Neural cell (in vitro differentiated cells): ENCODE results near the gene ZNF121. TPM values are rescaled to one million over a fixed set of nuclear protein-coding genes. Genes with fewer than 3 reads are reported as not detected.
"Not testable (repeated sequence)": the region's sequence is repeated elsewhere in the genome, so short reads cannot be mapped to it uniquely, and the experiment has no call there.

ENCODE experiments used
- H2AFZ ChIP-seq: fragments of 200-600, 300-800 bp; sonication (generic), shearing (Covaris generic); 2 replicates; pipeline ENCODE4 v1.6.0; 2014; ENCODE audit warnings: low read depth, mild to moderate bottlenecking, antibody characterized with exemption, low read length, moderate library complexity
- H3F3A ChIP-seq: fragments of 200-600 bp; shearing (Covaris generic); 2 replicates; pipeline ENCODE4 v1.6.1; 2016; ENCODE audit warnings: mild to moderate bottlenecking, moderate library complexity, mixed read lengths, antibody characterized with exemption, low read length; ENCODE audit not compliant: insufficient read depth, poor library complexity, severe bottlenecking
- H3K27ac ChIP-seq: fragments of 200-600, 300-800 bp; sonication (generic), shearing (Covaris generic); 2 replicates; pipeline ENCODE4 v1.5.1; 2014; ENCODE audit warnings: mild to moderate bottlenecking, low read length, moderate library complexity
- H3K27me3 ChIP-seq: fragments of 300-800, 200-600 bp; sonication (generic), shearing (Covaris generic); 2 replicates; pipeline ENCODE4 v1.6.0; 2014; ENCODE audit warnings: mild to moderate bottlenecking, low read depth, low read length, moderate library complexity; ENCODE audit not compliant: insufficient read depth
- H3K36me3 ChIP-seq: fragments of 300-800, 200-600 bp; sonication (generic), shearing (Covaris generic); 2 replicates; pipeline ENCODE4 v1.5.1; 2014; ENCODE audit warnings: mild to moderate bottlenecking, antibody characterized with exemption, low read length, moderate library complexity; ENCODE audit not compliant: insufficient read depth
- H3K4me2 ChIP-seq: fragments of 300-800, 200-600 bp; sonication (generic), shearing (Covaris generic); 2 replicates; pipeline ENCODE4 v1.6.0; 2014; ENCODE audit warnings: mild to moderate bottlenecking, low read length
- H3K4me3 ChIP-seq: fragments of 300-800, 200-600 bp; sonication (generic), shearing (Covaris generic); 2 replicates; pipeline ENCODE4 v1.5.1; 2014; ENCODE audit warnings: mild to moderate bottlenecking, low read length, moderate library complexity
- H3K79me2 ChIP-seq: fragments of 200-600 bp; shearing (Covaris generic); replicated peaks from 2 replicates; pipeline ENCODE4 v1.6.0; 2014; ENCODE audit warnings: mild to moderate bottlenecking, low read length, moderate library complexity; ENCODE audit not compliant: insufficient read depth
- H3K9ac ChIP-seq: fragments of 300-800, 200-600 bp; sonication (generic), shearing (Covaris generic); 2 replicates; pipeline ENCODE4 v1.6.1; 2016; ENCODE audit warnings: mild to moderate bottlenecking, low read length, mixed read lengths
- H3K9me2 ChIP-seq: fragments of 200-600 bp; shearing (Covaris generic); 2 replicates; pipeline ENCODE4 v1.6.1; 2016; ENCODE audit warnings: mild to moderate bottlenecking, low read length, mixed read lengths; ENCODE audit not compliant: insufficient read depth
- H3K9me3 ChIP-seq: fragments of 200-600, 300-800 bp; sonication (generic), shearing (Covaris generic); 2 replicates; pipeline ENCODE4 v1.6.1; 2016; ENCODE audit warnings: mild to moderate bottlenecking, mixed run types, low read length, moderate library complexity, mixed read lengths
- H4K20me1 ChIP-seq: fragments of 200-600 bp; shearing (Covaris generic); 2 replicates; pipeline ENCODE4 v1.6.1; 2016; ENCODE audit warnings: mild to moderate bottlenecking, mixed run types; ENCODE audit not compliant: insufficient read depth
- CTCF ChIP-seq: fragments of 450-650 bp; IDR thresholded peaks from 2 replicates; pipeline ENCODE4 v1.5.1; 2014; ENCODE audit warnings: antibody characterized with exemption, mild to moderate bottlenecking, moderate library complexity; ENCODE audit not compliant: poor library complexity, severe bottlenecking
- EP300 ChIP-seq: fragments of 450-650 bp; conservative IDR thresholded peaks from 2 replicates; pipeline ENCODE4 v1.6.1; 2014; ENCODE audit warnings: antibody characterized with exemption, mild to moderate bottlenecking, moderate library complexity; ENCODE audit not compliant: poor library complexity, severe bottlenecking
- EZH2 ChIP-seq: fragments of 200-600, 300-800 bp; shearing (Covaris generic), sonication (generic); IDR thresholded peaks from 2 replicates; pipeline ENCODE4 v1.6.1; 2014; ENCODE audit warnings: antibody characterized with exemption, low read length, borderline replicate concordance, mild to moderate bottlenecking; ENCODE audit not compliant: insufficient read depth, poor library complexity, severe bottlenecking
- MXI1 ChIP-seq: fragments of 450-650 bp; conservative IDR thresholded peaks from 2 replicates; pipeline ENCODE4 v1.6.1; 2014; ENCODE audit warnings: antibody characterized with exemption, mild to moderate bottlenecking; ENCODE audit not compliant: poor library complexity, severe bottlenecking
- POLR2AphosphoS5 ChIP-seq: IDR thresholded peaks from 2 replicates; pipeline ENCODE4 v1.6.1; 2012
- RAD21 ChIP-seq: fragments of 450-650 bp; conservative IDR thresholded peaks from 2 replicates; pipeline ENCODE4 v1.6.1; 2014; ENCODE audit warnings: antibody characterized with exemption, mild to moderate bottlenecking, moderate library complexity
- REST ChIP-seq: IDR thresholded peaks from 2 replicates; pipeline ENCODE4 v1.6.1; 2012; ENCODE audit warnings: borderline replicate concordance
- SMC3 ChIP-seq: fragments of 450-650 bp; conservative IDR thresholded peaks from 2 replicates; pipeline ENCODE4 v1.6.1; 2014; ENCODE audit warnings: antibody characterized with exemption, mild to moderate bottlenecking, moderate library complexity; ENCODE audit not compliant: poor library complexity
- TAF1 ChIP-seq: IDR thresholded peaks from 2 replicates; pipeline ENCODE4 v1.6.1; 2012; ENCODE audit warnings: low read depth
- polyA plus RNA-seq: library from polyadenylated mRNA; depleted of rRNA; stranded (reverse); fragments of >200 nt; gene quantifications from 2 replicates; pipeline ENCODE4 v1.2.3, GENCODE V29; 2014

ZNF121 gene
- polyA plus RNA-seq, 1 donor from 2014 or later = 29.5 TPM

GRCh38 chr19:9582081-9582725, 2.1 kb downstream of the ZNF121 start:
- H3K4me2 ChIP-seq, H2AFZ ChIP-seq, H3K27me3 ChIP-seq, H3K27ac ChIP-seq, H3K36me3 ChIP-seq, H4K20me1 ChIP-seq, H3K9ac ChIP-seq, H3K9me2 ChIP-seq, H3K9me3 ChIP-seq, H3F3A ChIP-seq: not testable (repeated sequence)
- Histone ChIP-seq H3K4me3 (peak overlapping the region; percentile 99), H3K79me2 (peaks cover 67% of the 10 kb centered on the region)

GRCh38 chr19:9580728-9581127, 3.6 kb downstream of the ZNF121 start:
- H3K79me2 ChIP-seq = peaks cover 81% of the 10 kb centered on the region
- no peak overlapping the region for H3K9ac ChIP-seq
- no peaks in the 10 kb centered on the region for H3K9me2 ChIP-seq
- H2AFZ ChIP-seq = no peak overlapping the region
- H3F3A ChIP-seq = no peaks in the 10 kb centered on the region
- no peak overlapping the region for H3K4me3 ChIP-seq
- H3K27ac ChIP-seq = no peak overlapping the region
- no peak for TF ChIP-seq SMC3
- TF ChIP-seq EP300 = no peak
- TF ChIP-seq REST = no peak
- TF ChIP-seq RAD21 = no peak
- TF ChIP-seq MXI1 = no peak
- TF ChIP-seq EZH2 = no peak
- TF ChIP-seq TAF1 = no peak
- no peak for TF ChIP-seq CTCF
- no peak for TF ChIP-seq POLR2AphosphoS5
- no peak overlapping the region for H3K4me2 ChIP-seq
- H3K36me3 ChIP-seq = peaks cover 6% of the 10 kb centered on the region
- H3K9me3 ChIP-seq = peaks cover 6% of the 10 kb centered on the region
- H3K27me3 ChIP-seq = no peaks in the 10 kb centered on the region
- no peaks in the 10 kb centered on the region for H4K20me1 ChIP-seq

GRCh38 chr19:9570255-9570654, 14.0 kb downstream of the ZNF121 start:
- no peak overlapping the region for H3K9ac ChIP-seq
- TF ChIP-seq TAF1 = no peak
- no peak for TF ChIP-seq MXI1
- TF ChIP-seq POLR2AphosphoS5 = no peak
- no peak for TF ChIP-seq CTCF
- no peak for TF ChIP-seq RAD21
- TF ChIP-seq REST = no peak
- no peak for TF ChIP-seq EP300
- TF ChIP-seq EZH2 = no peak
- TF ChIP-seq SMC3 = no peak
- no peak overlapping the region for H3K4me3 ChIP-seq
- H3F3A ChIP-seq = no peaks in the 10 kb centered on the region
- no peak overlapping the region for H3K27ac ChIP-seq
- peaks cover 17% of the 10 kb centered on the region for H3K9me3 ChIP-seq
- no peaks in the 10 kb centered on the region for H3K9me2 ChIP-seq
- no peak overlapping the region for H3K4me2 ChIP-seq
- no peaks in the 10 kb centered on the region for H3K27me3 ChIP-seq
- H4K20me1 ChIP-seq = no peaks in the 10 kb centered on the region
- peaks cover 67% of the 10 kb centered on the region for H3K79me2 ChIP-seq
- H2AFZ ChIP-seq = no peak overlapping the region
- peaks cover 21% of the 10 kb centered on the region for H3K36me3 ChIP-seq
